Measurements from ENCODE around the gene EMILIN1. TPM values are rescaled to one million over a fixed set of nuclear protein-coding genes. Genes with fewer than 3 reads are reported as not detected.

EMILIN1 gene
- total RNA-seq, 1 donor from 2014 or later: 1.6 TPM

DNA sequence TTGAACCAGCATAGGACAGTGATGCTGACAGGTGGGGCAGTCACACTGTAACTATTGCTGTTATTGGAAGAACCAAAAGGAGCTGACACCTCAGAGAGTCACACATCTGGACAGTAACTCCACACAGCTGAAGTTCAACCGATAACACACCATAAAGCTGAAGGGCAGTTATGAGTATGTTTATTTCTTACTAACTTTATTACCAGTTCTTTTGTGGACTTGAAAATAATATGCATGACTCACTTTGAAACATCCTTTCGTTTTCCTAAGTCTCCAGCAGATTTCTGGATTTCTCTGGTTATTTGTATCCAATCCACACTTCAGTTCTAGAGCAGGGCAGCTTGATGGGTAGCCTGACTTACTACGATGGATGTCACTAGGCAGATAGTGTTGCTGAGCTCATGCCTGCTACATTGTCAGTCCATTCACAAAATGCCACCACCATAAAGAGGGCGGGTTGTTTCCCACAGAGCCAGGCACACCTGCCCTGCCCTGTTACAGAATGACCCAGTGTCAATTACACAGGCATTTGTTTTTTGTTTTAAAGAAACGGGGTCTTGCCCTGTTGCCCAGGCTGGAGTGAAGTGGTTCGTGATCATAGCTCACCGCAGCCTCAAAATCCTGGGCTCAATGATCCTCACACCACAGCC lies 35.3 kb upstream of the EMILIN1 start:
- DNase-seq (ENCODE audit: low read depth) (no peak), FAIRE-seq (no peak)
- TF ChIP-seq, protein P1, sequence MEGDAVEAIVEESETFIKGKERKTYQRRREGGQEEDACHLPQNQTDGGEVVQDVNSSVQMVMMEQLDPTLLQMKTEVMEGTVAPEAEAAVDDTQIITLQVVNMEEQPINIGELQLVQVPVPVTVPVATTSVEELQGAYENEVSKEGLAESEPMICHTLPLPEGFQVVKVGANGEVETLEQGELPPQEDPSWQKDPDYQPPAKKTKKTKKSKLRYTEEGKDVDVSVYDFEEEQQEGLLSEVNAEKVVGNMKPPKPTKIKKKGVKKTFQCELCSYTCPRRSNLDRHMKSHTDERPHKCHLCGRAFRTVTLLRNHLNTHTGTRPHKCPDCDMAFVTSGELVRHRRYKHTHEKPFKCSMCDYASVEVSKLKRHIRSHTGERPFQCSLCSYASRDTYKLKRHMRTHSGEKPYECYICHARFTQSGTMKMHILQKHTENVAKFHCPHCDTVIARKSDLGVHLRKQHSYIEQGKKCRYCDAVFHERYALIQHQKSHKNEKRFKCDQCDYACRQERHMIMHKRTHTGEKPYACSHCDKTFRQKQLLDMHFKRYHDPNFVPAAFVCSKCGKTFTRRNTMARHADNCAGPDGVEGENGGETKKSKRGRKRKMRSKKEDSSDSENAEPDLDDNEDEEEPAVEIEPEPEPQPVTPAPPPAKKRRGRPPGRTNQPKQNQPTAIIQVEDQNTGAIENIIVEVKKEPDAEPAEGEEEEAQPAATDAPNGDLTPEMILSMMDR (IDR thresholded peaks at IDR 0.05; ENCODE audit: insufficient read depth, low read length, severe bottlenecking): no peak
- Histone ChIP-seq H3K36me3 (ENCODE audit: control insufficient read depth, insufficient read depth, low read length) (peaks cover 15% of the 10 kb centered on the region), H3K27me3 (ENCODE audit: control insufficient read depth, insufficient read depth, low read length) (no peaks in the 10 kb centered on the region), H3K4me3 (ENCODE audit: low read depth, low read length) (no peak overlapping the region)

DNA sequence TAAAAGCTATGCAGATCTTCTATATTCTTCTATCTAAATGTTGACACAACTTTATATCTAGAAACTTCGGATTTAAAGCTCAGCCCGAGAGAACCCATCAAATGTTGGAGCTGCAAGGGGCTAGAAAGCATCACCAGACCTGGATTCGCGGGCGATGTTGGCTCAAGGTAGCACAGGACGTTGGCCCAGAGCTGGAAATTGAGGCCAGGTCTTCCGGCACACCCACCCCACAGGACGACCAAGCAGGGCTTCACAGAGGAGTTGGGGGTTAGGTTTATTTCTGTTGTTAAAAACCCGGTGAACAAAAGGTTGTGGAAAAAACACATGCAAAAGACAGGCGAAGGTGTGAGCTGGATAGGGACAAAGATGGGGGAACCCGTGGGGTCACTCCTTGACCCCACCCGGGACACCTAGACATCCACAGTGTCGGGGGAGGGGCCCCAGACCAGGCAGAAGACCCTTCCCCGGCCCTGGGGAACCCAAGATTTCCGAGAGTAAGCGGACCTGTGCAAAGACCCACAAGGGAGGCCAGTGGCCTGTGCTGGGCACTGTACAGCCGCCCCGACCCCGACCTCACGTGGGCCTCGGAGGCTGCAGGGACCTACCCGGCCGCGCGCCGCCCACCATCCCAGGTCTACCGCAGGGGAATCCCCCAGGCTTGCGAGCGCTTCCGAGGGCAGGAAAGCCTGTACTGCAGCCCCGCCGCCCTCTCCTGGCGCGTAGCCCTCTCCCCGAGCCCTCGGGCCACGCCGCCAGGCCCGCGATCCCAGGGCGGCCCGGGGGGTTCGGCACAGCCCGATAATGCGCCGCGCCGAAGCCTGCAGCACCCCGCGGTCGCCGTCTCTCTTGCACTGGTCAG lies 28.8 kb upstream of the EMILIN1 start:
- DNase-seq (ENCODE audit: low read depth) (no peak), FAIRE-seq (no peak)
- Histone ChIP-seq H3K36me3 (ENCODE audit: control insufficient read depth, insufficient read depth, low read length) (peaks cover 3% of the 10 kb centered on the region), H3K4me3 (ENCODE audit: low read depth, low read length) (peak overlapping the region; percentile 83), H3K27me3 (ENCODE audit: control insufficient read depth, insufficient read depth, low read length) (no peaks in the 10 kb centered on the region)
- TF ChIP-seq, protein P1 (IDR thresholded peaks at IDR 0.05; ENCODE audit: insufficient read depth, low read length, severe bottlenecking): no peak

DNA sequence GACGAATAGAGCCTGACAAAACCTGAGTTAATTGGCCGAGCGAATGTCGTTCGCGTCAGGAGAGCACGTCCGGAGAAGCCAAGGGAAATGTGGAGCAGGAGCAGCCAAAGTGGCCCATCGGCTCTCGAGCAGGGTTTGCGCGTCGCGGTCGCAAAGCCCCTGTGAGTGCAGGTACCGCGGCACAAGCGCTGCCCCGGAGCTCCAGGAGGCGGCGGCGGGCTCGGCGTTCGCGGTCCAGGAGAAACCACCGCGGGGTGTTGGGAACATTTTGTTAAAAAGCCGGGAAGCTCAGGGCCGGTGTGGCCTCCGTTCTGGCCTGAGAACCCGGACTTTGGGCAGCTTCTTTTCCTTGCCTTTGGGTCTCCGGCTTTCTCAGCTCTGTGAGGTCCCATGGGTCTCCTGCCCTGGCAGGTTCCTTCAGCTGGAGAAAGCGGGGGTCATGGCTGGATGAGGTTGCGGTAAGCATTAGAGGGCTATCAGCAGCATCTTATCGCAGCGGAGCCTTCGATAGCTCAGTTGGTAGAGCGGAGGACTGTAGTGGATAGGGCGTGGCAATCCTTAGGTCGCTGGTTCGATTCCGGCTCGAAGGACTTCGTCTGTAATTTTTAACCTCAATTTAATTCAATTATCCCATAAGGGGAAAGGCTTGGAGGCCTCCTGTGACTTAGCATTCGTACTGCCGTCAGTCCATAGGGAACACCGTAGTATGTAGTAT lies 28.0 kb upstream of the EMILIN1 start:
- peak; percentile 94 for DNase-seq (ENCODE audit: low read depth)
- TF ChIP-seq, protein P1 (IDR thresholded peaks at IDR 0.05; ENCODE audit: insufficient read depth, low read length, severe bottlenecking): peak; percentile 44
- H3K36me3 ChIP-seq (ENCODE audit: control insufficient read depth, insufficient read depth, low read length): peaks cover 10% of the 10 kb centered on the region
- H3K27me3 ChIP-seq (ENCODE audit: control insufficient read depth, insufficient read depth, low read length): no peaks in the 10 kb centered on the region
- H3K4me3 ChIP-seq (ENCODE audit: low read depth, low read length): peak overlapping the region; percentile 83
- no peak for FAIRE-seq

DNA sequence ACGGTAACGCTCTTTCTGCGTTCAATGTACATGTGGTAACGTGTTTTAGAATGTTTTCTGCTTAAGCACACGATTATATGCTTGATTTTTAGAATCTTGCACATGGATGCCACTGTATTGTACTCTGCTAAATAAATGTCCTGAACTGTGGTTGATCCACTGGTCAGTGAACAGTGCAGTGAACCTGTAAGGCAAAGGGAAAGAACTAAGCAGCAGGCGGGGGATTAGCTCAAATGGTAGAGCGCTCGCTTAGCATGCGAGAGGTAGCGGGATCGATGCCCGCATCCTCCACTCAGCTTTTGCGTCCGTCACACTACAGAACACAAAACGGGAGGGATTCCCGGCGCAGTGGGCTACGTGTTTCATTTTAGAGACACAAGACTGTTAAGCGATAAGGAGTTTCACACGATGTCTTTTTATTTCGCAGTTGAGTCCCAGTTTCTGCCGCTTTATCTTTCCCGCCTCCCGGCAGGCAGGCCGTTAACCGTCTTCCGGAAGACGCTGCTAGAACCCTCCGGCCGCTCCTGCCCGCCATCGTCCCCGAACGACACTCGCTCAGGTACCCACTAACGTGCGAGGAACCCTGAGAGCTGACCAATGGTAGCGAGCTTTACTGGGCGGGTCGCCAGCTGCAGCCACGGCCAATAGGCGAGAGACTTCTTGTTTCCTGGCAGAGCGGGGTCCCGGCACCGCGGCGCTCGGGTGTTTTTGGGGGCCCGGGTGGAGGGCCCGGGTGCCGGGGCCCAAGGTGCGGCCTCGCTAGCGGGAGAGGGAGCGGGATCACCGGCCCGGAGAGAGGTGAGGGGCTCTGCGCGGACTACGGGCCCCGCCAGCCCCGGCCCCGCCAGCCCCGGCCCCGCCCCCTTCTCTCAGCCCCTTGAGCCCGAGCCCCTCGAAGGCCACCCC lies 27.2 kb upstream of the EMILIN1 start, which contains the start of gene AGBL5:
Gene AGBL5, plus strand, starts transcription at position 673 of the 906 bp plus-strand sequence. CDS start 1,291 bp downstream, outside the sequence.
- Histone ChIP-seq H3K36me3 (ENCODE audit: control insufficient read depth, insufficient read depth, low read length) (peaks cover 15% of the 10 kb centered on the region), H3K4me3 (ENCODE audit: low read depth, low read length) (peak within 1 kb of the TSS; percentile 83), H3K27me3 (ENCODE audit: control insufficient read depth, insufficient read depth, low read length) (no peaks in the 10 kb centered on the region)
- TF ChIP-seq, protein P1 (IDR thresholded peaks at IDR 0.05; ENCODE audit: insufficient read depth, low read length, severe bottlenecking): no peak
- DNase-seq (ENCODE audit: low read depth): peak; percentile 89
- FAIRE-seq: no peak
